Inflammatory macrophage (primary cell): ENCODE data around the gene PFN3.

Experiments used
- DNase-seq, 2 donors: peaks; one replicate each; pipeline ENCODE4 v3.0.0-alpha.2; 2020 to 2022

Gene PFN3

DNA sequence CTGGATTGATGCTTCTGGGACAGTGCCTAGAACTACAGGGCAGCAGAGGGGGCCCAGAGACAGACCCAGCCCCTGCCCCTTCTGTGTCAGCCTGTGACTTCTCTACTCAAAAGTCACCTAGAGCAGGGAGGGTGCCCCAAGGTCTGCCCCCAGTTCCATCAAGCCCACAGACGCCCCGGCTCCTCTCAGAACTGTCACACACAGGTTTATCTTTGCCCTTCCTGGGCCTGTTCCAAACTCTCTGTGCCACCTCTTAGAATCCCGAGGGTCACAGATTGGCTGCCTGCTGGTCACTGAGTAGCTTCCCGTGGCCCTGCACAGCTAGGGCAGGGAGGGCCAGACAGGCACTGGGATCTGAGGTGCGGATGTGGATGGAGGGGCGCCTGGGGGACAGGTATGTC, 41.0 kb downstream of the PFN3 start:
- DNase-seq, result no peak

DNA sequence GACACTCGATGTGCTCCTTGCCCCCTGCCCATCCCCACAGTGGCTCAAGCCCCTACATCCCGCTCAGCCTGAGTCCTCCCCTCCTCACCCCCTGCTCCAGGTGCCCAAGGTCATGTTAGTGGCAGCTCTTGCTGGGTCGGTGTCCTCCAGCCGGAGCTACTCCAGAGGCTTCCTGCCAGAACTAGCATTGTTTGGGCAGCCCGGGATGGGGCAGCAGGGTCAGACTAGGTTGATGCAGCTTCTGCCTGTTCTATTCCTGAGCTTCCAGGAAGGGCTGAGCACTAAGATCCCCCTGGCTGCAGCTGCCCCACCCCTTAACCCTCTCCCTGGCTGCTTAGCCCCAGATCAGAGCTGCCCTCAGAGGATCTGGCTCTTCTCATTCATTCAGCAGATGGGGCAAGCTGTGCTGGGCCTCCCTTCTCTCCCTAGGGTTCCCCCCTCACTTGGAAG, 42.1 kb downstream of the PFN3 start:
- no peak for DNase-seq

DNA sequence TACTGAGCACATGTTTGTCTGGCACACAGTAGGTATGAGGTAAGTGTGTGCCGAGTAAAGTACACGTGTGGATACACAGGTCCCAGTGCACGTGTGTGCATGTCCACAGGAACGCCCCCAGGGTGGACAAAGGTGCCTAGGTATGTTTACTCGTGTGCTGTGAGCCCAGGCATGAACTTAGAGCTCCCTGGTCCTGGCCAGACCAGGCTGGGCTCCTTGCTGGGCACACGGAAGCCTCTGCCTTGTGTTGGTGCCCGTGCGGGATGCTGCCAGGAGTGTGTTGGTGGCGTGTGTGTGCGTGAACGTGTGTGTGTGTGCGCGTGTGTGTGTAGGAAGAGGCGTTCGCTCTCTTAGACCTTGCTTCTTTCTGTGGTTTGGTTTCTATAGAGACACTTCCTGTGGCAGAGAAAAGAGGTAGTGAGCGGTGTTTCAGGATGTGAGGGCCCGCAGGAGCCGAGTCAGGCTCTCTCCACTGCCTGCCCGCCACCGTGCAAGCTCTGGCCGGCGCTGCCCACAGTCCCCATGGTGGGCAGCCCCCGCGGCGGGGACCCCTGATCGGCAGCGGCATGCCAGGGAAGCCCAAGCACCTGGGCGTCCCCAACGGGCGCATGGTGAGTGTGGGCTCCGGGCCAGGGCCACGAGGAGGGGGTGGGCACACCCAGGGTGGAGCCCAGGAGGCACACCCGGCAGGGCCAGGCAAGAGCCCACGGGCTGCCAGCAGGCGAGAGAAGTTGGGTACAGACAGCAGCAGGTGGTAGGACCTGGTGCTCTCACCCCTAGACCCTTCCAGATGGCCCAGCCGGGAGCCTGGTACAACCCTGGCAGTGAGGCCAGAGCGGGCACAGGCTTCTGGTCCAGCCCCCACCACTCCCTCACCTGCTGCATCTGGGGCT, 42.8 kb downstream of the PFN3 start, which contains the start of gene RGS14:
TSS of gene RGS14 (plus strand) at position 466 of the 893 bp plus-strand sequence. CDS start at position 567, 101 bp downstream.
- peak; percentile 83 to 84 for DNase-seq

DNA sequence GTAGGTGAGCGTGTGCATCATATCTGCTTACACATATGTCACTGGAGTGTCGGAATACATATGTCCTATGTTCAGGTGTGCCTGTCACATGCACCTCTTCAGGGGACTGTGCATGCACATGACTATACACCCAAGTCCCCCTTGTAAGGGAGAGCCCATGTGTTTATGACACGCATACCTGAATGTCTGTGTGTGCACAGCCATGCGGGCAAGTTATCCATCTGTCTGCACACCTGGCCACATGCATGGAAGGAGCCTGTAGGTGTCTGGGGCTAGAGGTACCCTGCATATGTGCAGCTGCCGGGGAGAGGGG, 43.4 kb downstream of the PFN3 start:
- no peak for DNase-seq

- DNase-seq, result no peak
Measured at GRCh38 chr5:177356746-177357145, 43.7 kb downstream of the PFN3 start.

DNA sequence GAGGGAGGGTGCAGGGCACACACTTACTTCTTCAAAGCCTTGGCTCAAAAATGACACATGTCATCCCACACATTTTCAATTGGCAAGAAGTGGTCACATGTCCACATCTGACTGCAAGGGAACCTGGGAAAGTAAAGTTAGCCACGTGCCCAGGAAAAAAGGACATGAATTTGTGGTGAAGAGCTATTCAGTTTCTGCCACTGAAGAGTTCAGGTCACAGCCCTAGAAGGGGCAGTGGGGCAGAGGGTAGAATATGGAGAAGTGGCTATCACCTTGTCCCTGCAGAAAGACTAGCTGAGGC, 44.6 kb downstream of the PFN3 start:
- DNase-seq, result peak; percentile 49 to 56

GRCh38 chr5:177355162-177355867, 45.1 kb downstream of the PFN3 start:
- DNase-seq, result no peak

DNA sequence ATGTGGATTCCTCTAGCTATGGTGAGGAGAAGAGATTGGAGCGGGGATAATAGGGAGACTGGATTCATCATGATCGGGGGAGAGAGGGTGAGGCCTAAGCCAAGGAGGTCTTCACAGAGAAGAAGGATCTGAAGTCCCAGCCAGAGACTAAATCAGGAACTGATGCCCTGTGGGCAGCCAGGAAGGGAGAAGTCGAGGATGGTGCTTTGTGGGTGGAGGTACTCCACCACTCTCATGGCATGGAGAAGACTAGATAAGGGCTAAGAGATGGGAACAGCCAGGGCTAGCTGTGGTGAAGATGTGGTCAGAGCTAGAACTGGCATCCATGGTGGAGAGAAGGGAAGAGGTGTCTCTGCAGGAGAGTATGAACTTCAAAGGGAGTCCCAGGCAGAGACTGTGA, 45.8 kb downstream of the PFN3 start:
- DNase-seq, result peak; percentile 70 to 85

GRCh38 chr5:177354256-177354655, 46.2 kb downstream of the PFN3 start:
- no peak for DNase-seq

DNA sequence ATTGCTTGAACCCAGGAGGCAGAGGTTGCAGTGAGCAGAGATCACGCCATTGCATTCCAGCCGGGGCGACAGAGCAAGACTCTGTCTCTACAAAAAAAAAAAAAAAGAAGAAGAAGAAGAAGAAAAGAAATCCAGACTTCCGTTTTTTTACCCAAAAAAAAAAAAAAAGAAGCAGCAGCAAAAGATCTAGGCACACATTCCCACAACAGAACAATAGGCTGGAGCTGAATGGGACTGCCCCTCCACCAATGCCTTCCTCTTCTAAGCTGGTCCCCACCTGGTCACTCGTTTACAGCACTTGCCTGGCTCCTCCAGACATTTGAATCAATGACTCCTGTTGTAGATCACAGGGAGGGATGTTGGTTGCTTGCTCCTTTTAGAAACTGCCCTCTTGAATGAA, 47.4 kb downstream of the PFN3 start:
- DNase-seq, result peak; percentile 40 to 66

DNA sequence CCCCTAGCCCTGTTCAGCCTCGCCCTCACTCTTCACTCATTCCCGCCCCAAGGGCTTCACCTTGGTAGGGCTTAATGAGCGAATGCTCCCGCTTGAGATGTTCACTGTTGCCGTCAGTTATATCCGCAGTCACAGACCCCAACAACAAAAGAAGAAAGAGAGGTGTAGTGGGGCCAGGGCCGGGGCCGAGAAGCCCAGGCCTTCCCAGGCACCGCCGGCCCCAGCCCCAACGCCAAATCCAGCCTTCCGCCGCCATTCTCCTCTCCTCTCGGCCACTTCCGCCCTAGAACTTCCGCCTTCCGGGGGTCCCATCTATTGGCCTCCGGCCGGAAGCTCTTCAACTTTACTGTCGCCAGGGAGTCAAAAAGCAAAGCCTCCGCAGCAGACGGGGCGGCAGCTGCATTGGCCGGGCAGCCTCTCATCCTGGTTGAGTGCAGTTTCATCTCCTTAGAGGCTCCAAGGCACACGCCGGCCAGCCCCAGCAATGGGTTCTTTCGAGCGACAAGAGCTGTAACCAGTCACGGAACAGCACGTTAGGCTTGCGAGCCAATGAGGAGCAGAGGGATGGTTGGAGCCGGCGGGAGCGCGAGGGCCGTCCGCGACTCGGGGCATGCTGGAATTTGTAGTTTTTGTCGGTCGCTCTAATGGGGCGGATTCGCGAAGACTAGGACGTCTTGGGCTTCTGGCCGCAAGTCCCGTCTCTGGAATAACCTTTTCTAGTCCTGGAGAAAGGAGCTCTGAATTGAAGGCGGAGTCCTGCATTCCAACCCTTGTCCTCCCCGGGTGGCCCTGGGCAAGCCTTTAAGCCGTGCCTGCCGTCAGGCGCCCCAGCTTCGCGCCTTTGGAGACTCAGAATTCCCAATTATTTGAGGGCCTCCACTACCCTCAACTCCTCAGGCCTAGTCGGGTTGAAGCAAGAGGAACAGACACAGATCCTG, 48.8 kb downstream of the PFN3 start, which contains the start of gene LMAN2:
TSS of gene LMAN2 (minus strand) at position 277 of the 938 bp plus-strand sequence. CDS start at position 256, 21 bp downstream.
- DNase-seq, result peak; percentile 95 to 97

- DNase-seq, result no peak
Measured at GRCh38 chr5:177350776-177351391, 49.6 kb downstream of the PFN3 start.
